Measurements from ENCODE around the gene TEX35. TPM values are rescaled to one million over a fixed set of nuclear protein-coding genes. Genes with fewer than 3 reads are reported as not detected.

Gene TEX35
- total RNA-seq, 1 donor from 2014 or later = not detected

DNA sequence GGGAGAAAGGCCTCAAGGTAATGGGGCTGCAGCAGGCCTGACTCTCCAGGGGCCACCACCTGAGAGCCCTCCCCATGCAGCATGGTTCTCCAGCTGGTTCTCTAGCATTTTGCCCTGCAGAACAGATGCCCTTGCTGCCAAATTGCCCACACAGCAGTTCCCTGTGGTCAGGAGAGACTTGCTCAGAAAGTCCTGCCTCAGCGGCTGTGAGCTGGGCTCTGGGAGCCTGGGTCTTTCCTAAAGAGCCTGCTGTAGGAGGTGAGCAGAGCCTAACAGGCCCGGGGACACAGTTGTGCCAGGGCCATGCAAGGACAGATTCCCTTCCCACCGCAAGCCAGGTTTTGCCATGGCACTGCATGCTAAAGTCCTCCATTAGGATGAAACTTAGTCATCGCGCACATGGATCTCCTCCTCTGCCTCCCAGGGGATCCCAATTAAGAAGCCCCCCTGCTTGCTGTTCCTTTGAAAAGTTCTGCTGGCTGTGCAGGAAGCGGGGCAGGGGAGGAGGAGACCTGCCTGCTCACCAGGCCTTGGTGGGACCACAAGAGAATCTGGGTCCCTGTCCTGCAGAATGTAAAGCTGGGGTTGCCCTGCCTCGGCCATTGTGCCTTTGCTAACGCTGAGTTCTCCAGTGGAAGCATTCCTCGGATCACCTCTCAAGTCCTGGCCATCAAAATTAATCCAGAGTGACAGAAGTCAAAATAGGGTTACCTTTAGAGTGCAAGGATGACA lies 21.4 kb downstream of the TEX35 start:
- TF ChIP-seq, protein P1, sequence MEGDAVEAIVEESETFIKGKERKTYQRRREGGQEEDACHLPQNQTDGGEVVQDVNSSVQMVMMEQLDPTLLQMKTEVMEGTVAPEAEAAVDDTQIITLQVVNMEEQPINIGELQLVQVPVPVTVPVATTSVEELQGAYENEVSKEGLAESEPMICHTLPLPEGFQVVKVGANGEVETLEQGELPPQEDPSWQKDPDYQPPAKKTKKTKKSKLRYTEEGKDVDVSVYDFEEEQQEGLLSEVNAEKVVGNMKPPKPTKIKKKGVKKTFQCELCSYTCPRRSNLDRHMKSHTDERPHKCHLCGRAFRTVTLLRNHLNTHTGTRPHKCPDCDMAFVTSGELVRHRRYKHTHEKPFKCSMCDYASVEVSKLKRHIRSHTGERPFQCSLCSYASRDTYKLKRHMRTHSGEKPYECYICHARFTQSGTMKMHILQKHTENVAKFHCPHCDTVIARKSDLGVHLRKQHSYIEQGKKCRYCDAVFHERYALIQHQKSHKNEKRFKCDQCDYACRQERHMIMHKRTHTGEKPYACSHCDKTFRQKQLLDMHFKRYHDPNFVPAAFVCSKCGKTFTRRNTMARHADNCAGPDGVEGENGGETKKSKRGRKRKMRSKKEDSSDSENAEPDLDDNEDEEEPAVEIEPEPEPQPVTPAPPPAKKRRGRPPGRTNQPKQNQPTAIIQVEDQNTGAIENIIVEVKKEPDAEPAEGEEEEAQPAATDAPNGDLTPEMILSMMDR (IDR thresholded peaks at IDR 0.05; ENCODE audit: unreplicated experiment) = no peak
- DNase-seq (ENCODE audit: low spot score, unreplicated experiment) = no peak
- H3K27me3 Mint-ChIP-seq = peaks cover 3% of the 10 kb centered on the region
- no peak overlapping the region for H3K27ac Mint-ChIP-seq
- no peaks in the 10 kb centered on the region for H3K9me3 Mint-ChIP-seq (ENCODE audit: low read depth)
- no peaks in the 10 kb centered on the region for H3K36me3 Mint-ChIP-seq (ENCODE audit: insufficient read depth)
- peaks cover 19% of the 10 kb centered on the region for H3K4me1 Mint-ChIP-seq (ENCODE audit: low read depth)
- no peak overlapping the region for H3K4me3 Mint-ChIP-seq (ENCODE audit: low read depth)

DNA sequence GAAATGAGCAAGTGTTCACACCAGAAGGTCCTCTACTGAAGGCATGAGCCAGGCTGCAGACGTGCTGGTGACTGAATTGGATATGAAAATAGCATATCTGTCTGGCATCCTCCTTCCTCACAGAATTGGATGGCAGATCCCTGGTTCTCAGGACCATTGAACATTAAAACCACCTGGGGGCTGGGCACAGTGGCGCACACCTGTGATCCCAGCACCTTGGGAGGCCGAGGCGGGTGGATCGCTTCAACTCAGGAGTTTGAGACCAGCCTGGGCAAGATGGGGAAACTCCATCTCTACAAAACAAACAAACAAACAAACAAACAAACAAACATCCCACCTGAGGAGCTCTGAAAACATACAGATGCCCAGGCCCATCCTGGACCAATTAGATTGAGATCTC lies 23.4 kb downstream of the TEX35 start:
- Mint-ChIP-seq H3K27me3 (peaks cover 3% of the 10 kb centered on the region), H3K4me3 (ENCODE audit: low read depth) (no peak overlapping the region), H3K36me3 (ENCODE audit: insufficient read depth) (no peaks in the 10 kb centered on the region), H3K4me1 (ENCODE audit: low read depth) (peaks cover 21% of the 10 kb centered on the region), H3K9me3 (ENCODE audit: low read depth) (no peaks in the 10 kb centered on the region), H3K27ac (no peak overlapping the region)
- TF ChIP-seq, protein P1 (IDR thresholded peaks at IDR 0.05; ENCODE audit: unreplicated experiment) = no peak
- no peak for DNase-seq (ENCODE audit: low spot score, unreplicated experiment)

DNA sequence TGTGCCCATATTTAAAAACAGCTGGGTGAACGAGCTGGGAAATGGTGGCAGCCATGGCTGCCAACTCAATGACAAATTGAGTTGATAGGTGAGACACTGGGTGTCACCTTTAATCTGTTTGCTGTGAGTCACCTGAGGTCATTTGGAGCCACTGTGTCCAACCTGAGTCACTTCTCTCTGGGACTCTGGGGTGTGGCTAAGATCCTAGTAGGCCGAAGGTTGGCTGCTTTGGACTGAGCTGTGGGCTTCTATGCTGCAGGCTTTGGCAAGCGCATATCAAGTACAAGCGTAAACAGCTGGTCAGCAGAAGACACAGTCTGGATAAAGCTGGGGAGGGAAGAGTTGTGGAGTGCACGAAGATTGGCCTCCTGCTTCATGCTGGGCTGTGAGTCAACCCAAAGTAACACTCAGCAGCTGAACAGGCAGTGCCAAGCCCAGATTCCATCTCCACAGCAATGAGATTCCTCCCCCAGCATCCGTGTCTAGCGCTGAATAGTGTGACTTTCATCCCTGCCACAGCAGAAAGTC lies 24.0 kb downstream of the TEX35 start:
- TF ChIP-seq, protein P1 (IDR thresholded peaks at IDR 0.05; ENCODE audit: unreplicated experiment) = no peak

DNA sequence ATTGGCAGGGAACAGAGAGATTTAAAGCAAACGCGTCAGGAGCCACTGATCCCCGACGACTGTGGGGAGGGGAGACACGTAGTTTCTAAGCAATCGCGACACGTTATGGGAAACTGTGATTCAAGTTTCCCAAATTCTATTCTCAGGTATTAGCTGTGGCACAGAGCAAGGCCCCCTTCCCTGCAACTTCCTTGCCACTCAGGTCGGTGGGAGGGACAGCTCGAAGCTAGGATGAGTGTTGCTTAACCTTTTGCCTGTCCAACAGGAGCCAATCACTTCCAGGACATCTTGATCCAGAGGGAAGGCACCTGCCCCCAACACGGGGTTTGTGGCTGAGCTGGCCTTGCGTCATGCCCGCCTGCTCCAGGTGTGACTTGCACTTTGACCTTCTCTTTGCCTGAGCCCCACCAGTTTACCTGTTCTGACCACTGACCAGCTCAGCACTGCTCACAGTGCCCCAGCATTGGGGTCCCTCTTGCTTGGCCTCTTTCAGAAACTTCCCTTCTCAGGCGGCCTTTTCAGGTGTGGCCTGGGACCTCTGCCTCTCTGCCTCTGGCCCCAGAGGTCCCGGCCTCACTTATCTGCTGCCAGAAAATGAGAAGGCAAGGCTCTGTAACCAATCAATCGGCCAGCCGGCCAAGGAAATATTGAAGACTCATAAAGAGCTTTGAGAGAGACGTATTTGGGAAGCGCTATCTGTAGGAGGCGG lies 24.6 kb downstream of the TEX35 start:
- no peak overlapping the region for H3K4me3 Mint-ChIP-seq (ENCODE audit: low read depth)
- no peak for DNase-seq (ENCODE audit: low spot score, unreplicated experiment)
- TF ChIP-seq, protein P1 (IDR thresholded peaks at IDR 0.05; ENCODE audit: unreplicated experiment) = no peak
- peaks cover 3% of the 10 kb centered on the region for H3K27me3 Mint-ChIP-seq
- no peaks in the 10 kb centered on the region for H3K9me3 Mint-ChIP-seq (ENCODE audit: low read depth)
- H3K36me3 Mint-ChIP-seq (ENCODE audit: insufficient read depth) = no peaks in the 10 kb centered on the region
- H3K27ac Mint-ChIP-seq = peak overlapping the region; percentile 76
- H3K4me1 Mint-ChIP-seq (ENCODE audit: low read depth) = peaks cover 23% of the 10 kb centered on the region

More for the DNA sequence above, 24.0 kb downstream of the TEX35 start:
- Mint-ChIP-seq H3K4me1 (ENCODE audit: low read depth) (peaks cover 23% of the 10 kb centered on the region), H3K27ac (peak overlapping the region; percentile 11), H3K4me3 (ENCODE audit: low read depth) (peak overlapping the region; percentile 26), H3K36me3 (ENCODE audit: insufficient read depth) (no peaks in the 10 kb centered on the region), H3K27me3 (peaks cover 3% of the 10 kb centered on the region), H3K9me3 (ENCODE audit: low read depth) (no peaks in the 10 kb centered on the region)
- no peak for DNase-seq (ENCODE audit: low spot score, unreplicated experiment)

DNA sequence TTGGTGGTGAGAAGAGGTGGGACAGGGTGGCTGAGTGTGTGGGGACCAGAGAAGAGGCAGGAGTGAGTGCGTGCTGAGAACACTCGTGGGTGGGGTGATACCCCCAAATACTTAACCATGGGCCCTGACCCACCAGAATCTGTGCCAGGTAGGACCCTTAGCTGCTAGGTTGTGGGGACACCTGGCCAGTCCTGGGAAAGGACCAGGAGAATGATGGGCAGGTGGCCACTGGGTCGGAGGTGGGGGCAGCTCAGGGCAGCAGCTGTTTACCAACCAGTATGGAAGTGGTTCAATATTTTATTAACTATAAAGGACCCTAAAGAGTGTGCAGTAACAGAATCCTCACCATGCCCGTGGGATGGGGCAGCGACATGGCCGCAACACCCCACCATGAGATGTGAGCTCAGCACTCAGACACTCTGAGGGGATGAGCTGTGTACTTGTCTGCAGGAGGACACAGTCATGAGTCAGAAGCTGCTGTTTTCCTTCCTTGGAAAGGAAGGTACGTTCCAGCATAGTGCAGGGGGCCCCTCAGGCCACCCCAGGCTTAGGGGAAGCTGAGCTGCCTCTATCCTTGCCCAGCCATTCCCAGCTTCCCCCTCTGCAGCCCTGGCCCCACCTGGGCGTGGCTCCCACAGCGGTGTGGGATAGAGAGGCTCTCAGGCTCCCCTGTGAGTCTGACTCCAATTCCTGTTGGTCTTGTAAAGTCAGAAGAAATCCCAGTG lies 25.4 kb downstream of the TEX35 start:
- Mint-ChIP-seq H3K27me3 (peaks cover 3% of the 10 kb centered on the region), H3K4me3 (ENCODE audit: low read depth) (no peak overlapping the region), H3K4me1 (ENCODE audit: low read depth) (peaks cover 26% of the 10 kb centered on the region), H3K36me3 (ENCODE audit: insufficient read depth) (no peaks in the 10 kb centered on the region), H3K9me3 (ENCODE audit: low read depth) (no peaks in the 10 kb centered on the region), H3K27ac (no peak overlapping the region)
- TF ChIP-seq, protein P1 (IDR thresholded peaks at IDR 0.05; ENCODE audit: unreplicated experiment) = no peak
- no peak for DNase-seq (ENCODE audit: low spot score, unreplicated experiment)

Data from progenitor cell of endocrine pancreas (in vitro differentiated cells).